K562 (cell line): ENCODE data around the gene SERPINE1. TPM values are rescaled to one million over a fixed set of nuclear protein-coding genes. Genes with fewer than 3 reads are reported as not detected.

Experiments used
- ARHGAP35 ChIP-seq: fragments of 450-650 bp; IDR thresholded peaks from 2 replicates; pipeline ENCODE4 v1.6.1; 2018; ENCODE audit not compliant: partially characterized antibody
- CBX1 ChIP-seq: sonication (generic); IDR thresholded peaks from 2 replicates; pipeline ENCODE4 v1.6.1; 2016; ENCODE audit warnings: antibody characterized with exemption, low read depth, mild to moderate bottlenecking
- DNMT1 ChIP-seq: fragments of 450-650 bp; IDR thresholded peaks from 2 replicates; pipeline ENCODE4 v1.6.1; 2016; ENCODE audit warnings: antibody characterized with exemption, mild to moderate bottlenecking
- GABPA ChIP-seq: fragments of 200-800 bp; sonication (Bioruptor generic); conservative IDR thresholded peaks from 2 replicates; pipeline ENCODE4 v1.6.1; 2016; ENCODE audit warnings: low read depth, missing genetic modification characterization, missing compliant biosample characterization
- HDAC8 ChIP-seq: fragments of 450-650 bp; IDR thresholded peaks from 2 replicates; pipeline ENCODE4 v1.6.1; 2016; ENCODE audit warnings: mild to moderate bottlenecking, missing genetic modification characterization, moderate library complexity, missing compliant biosample characterization
- NFATC3 ChIP-seq: fragments of 450-650 bp; IDR thresholded peaks from 2 replicates; pipeline ENCODE4 v1.6.1; 2017; ENCODE audit warnings: mild to moderate bottlenecking
- NR1H2 ChIP-seq: sonication (generic); formaldehyde crosslinking; IDR thresholded peaks from 2 replicates; pipeline ENCODE4 v1.4.0; 2020; ENCODE audit warnings: mild to moderate bottlenecking, missing genetic modification reagents
- PCBP2 ChIP-seq: fragments of 200-400 bp; formaldehyde crosslinking; IDR thresholded peaks from 2 replicates; pipeline ENCODE4 v1.6.1; 2018; ENCODE audit warnings: low read length, low read depth, mild to moderate bottlenecking, moderate library complexity; ENCODE audit not compliant: poor library complexity, severe bottlenecking
- SAP30 ChIP-seq: fragments of 200-600 bp; sonication (generic); IDR thresholded peaks from 2 replicates; pipeline ENCODE4 v1.6.1; 2012; ENCODE audit warnings: borderline replicate concordance, low read depth, mild to moderate bottlenecking, moderate library complexity, low read length, control low read depth, inconsistent platforms; ENCODE audit not compliant: insufficient read depth, poor library complexity, severe bottlenecking
- SIN3B ChIP-seq: fragments of 450-650 bp; IDR thresholded peaks from 2 replicates; pipeline ENCODE4 v1.6.1; 2017; ENCODE audit warnings: low read depth, mild to moderate bottlenecking, moderate library complexity
- XRCC4 ChIP-seq: IDR thresholded peaks from one replicate; pipeline ENCODE4 v1.6.1; 2011; ENCODE audit not compliant: insufficient read depth, insufficient read length; ENCODE audit errors: extremely low read depth
- ZBTB1 ChIP-seq: sonication (generic); formaldehyde crosslinking; IDR thresholded peaks from 2 replicates; pipeline ENCODE4 v1.8.1; 2023; ENCODE audit warnings: missing genetic modification reagents, low read depth, mild to moderate bottlenecking, borderline replicate concordance
- ZNF253 ChIP-seq: fragments of 250-450 bp; sonication (Bioruptor Pico); conservative IDR thresholded peaks from 2 replicates; pipeline ENCODE4 v1.6.1; 2021; ENCODE audit warnings: mild to moderate bottlenecking
- ZNF41 ChIP-seq: fragments of 250-450 bp; sonication (Bioruptor Pico); conservative IDR thresholded peaks from 2 replicates; pipeline ENCODE4 v1.4.0; 2020; ENCODE audit warnings: mild to moderate bottlenecking
- polyA plus RNA-seq, 8 experiments: library from polyadenylated mRNA; depleted of rRNA in 4 of 8; stranded (reverse) in 5 of 8; unstranded in 3 of 8; fragments of >200 nt; fragmentation: Nextera tagmentation in 2 of 8; fragmentation: Illumina TruSeq in 1 of 8; extraction: Ambion mirVana in 2 of 8; extraction: Trizol in 1 of 8; gene quantifications; 2 replicates each; pipeline versions ENCODE4 v1.2.1 to v1.2.3, GENCODE V29; 2011 to 2014; ENCODE audit warnings: inconsistent platforms in 1 of 8, missing spikeins in 1 of 8
- total RNA-seq, 7 experiments: library from RNA; depleted of rRNA in 6 of 7; stranded (reverse); fragments of >200 nt in 6 of 7; fragmentation: Illumina TruSeq in 2 of 7; extraction: Trizol in 2 of 7; gene quantifications; 2 replicates each; pipeline versions ENCODE4 v1.2.1 to v1.2.3, GENCODE V29; 2011 to 2021; ENCODE audit warnings: low replicate concordance in 1 of 7
- TF ChIP-seq, protein P1 (sequence below): fragments of 450-650 bp; IDR thresholded peaks from 2 replicates; pipeline ENCODE4 v1.6.1; 2016; ENCODE audit warnings: low read depth, mild to moderate bottlenecking, moderate library complexity
- TF ChIP-seq, protein P2 (sequence below): fragments of 450-650 bp; IDR thresholded peaks from 2 replicates; pipeline ENCODE4 v1.6.1; 2014; ENCODE audit warnings: low read depth, mild to moderate bottlenecking, moderate library complexity, borderline replicate concordance
- TF ChIP-seq, protein P3 (sequence below), 2 experiments: fragments of 150-350 bp in 1 of 2; IDR thresholded peaks; 2 replicates each; pipeline ENCODE4 v1.6.1; 2012 to 2016; ENCODE audit warnings: low read depth in 2 of 2, low read length in 2 of 2, mild to moderate bottlenecking in 1 of 2, moderate library complexity in 1 of 2
- TF ChIP-seq, protein P4 (sequence below): fragments of 200-400 bp; formaldehyde crosslinking; IDR thresholded peaks from 2 replicates; pipeline ENCODE4 v1.6.1; 2017; ENCODE audit warnings: mild to moderate bottlenecking, low read depth, low read length, moderate library complexity

SERPINE1 gene
- total and polyA plus RNA-seq, 9 of the 15 experiments (the other 6 are each of a cell fraction or from before 2014, with no cell fraction given) = 0.22 to 4.8 (median 0.91) TPM

DNA sequence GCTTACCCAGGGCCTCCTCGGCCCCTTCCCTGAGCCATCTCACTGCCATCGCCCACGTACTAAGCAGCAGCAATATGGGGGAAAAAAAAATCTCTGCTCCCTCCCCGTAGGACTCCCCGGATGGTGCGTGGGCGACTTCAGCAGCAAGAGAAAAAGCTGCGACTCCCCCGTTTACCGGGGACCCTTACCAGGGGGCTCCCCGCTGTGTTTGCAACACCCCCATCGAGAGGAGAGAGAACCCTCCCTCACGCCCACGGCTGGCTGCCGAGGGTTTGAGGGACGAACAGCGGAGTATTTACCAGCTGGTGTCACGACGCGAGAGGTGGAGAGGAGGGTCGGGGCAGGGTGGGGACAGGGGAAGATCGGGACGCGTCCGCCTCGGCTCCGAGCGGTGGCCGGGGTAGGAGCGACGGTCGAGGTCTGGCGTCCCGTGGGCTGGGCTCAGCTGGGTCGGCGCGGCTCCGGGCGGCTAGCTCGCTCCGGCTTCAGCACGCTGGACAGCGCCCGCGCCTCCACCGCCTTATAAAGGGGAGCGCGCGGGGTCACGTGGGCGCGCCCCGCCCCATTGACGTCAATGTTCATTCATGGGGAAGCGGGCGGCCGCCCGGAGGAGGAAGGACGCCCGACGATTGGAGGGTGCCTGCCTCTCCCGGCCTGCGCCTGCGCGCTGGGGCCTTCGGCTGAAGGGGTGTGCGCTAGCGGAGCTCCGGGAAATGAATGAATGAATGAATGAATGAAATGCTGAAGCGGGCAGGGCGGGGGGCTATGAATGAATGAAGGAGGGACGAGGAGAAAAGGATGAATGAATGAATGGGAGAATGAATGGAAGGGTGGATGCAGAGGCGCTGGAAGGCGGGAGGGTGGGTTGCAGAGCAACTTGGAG is 38.4 kb downstream of the SERPINE1 start, which contains the start of gene VGF (continued):
- TF ChIP-seq CBX1 = no peak
- TF ChIP-seq GABPA (tag) = no peak
- TF ChIP-seq, protein P1, sequence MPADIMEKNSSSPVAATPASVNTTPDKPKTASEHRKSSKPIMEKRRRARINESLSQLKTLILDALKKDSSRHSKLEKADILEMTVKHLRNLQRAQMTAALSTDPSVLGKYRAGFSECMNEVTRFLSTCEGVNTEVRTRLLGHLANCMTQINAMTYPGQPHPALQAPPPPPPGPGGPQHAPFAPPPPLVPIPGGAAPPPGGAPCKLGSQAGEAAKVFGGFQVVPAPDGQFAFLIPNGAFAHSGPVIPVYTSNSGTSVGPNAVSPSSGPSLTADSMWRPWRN = no peak
- peak; percentile 79 for TF ChIP-seq SAP30
- TF ChIP-seq NR1H2 = peak; percentile 92
- no peak for TF ChIP-seq SIN3B
- TF ChIP-seq, protein P2, sequence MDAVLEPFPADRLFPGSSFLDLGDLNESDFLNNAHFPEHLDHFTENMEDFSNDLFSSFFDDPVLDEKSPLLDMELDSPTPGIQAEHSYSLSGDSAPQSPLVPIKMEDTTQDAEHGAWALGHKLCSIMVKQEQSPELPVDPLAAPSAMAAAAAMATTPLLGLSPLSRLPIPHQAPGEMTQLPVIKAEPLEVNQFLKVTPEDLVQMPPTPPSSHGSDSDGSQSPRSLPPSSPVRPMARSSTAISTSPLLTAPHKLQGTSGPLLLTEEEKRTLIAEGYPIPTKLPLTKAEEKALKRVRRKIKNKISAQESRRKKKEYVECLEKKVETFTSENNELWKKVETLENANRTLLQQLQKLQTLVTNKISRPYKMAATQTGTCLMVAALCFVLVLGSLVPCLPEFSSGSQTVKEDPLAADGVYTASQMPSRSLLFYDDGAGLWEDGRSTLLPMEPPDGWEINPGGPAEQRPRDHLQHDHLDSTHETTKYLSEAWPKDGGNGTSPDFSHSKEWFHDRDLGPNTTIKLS = no peak
- no peak for TF ChIP-seq ARHGAP35
- no peak for TF ChIP-seq NFATC3
- no peak for TF ChIP-seq PCBP2
- TF ChIP-seq, protein P3, sequence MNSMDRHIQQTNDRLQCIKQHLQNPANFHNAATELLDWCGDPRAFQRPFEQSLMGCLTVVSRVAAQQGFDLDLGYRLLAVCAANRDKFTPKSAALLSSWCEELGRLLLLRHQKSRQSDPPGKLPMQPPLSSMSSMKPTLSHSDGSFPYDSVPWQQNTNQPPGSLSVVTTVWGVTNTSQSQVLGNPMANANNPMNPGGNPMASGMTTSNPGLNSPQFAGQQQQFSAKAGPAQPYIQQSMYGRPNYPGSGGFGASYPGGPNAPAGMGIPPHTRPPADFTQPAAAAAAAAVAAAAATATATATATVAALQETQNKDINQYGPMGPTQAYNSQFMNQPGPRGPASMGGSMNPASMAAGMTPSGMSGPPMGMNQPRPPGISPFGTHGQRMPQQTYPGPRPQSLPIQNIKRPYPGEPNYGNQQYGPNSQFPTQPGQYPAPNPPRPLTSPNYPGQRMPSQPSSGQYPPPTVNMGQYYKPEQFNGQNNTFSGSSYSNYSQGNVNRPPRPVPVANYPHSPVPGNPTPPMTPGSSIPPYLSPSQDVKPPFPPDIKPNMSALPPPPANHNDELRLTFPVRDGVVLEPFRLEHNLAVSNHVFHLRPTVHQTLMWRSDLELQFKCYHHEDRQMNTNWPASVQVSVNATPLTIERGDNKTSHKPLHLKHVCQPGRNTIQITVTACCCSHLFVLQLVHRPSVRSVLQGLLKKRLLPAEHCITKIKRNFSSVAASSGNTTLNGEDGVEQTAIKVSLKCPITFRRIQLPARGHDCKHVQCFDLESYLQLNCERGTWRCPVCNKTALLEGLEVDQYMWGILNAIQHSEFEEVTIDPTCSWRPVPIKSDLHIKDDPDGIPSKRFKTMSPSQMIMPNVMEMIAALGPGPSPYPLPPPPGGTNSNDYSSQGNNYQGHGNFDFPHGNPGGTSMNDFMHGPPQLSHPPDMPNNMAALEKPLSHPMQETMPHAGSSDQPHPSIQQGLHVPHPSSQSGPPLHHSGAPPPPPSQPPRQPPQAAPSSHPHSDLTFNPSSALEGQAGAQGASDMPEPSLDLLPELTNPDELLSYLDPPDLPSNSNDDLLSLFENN (IDR thresholded peaks at IDR 0.05; ENCODE audit: low read depth in 2 of 2, low read length in 2 of 2) = no peak
- TF ChIP-seq ZNF253 (CRISPR knock-in tag) = no peak
- TF ChIP-seq ZBTB1 (CRISPR knock-in tag) = peak; percentile 89
- no peak for TF ChIP-seq XRCC4
- TF ChIP-seq HDAC8 (tag) = no peak
- TF ChIP-seq, protein P4, sequence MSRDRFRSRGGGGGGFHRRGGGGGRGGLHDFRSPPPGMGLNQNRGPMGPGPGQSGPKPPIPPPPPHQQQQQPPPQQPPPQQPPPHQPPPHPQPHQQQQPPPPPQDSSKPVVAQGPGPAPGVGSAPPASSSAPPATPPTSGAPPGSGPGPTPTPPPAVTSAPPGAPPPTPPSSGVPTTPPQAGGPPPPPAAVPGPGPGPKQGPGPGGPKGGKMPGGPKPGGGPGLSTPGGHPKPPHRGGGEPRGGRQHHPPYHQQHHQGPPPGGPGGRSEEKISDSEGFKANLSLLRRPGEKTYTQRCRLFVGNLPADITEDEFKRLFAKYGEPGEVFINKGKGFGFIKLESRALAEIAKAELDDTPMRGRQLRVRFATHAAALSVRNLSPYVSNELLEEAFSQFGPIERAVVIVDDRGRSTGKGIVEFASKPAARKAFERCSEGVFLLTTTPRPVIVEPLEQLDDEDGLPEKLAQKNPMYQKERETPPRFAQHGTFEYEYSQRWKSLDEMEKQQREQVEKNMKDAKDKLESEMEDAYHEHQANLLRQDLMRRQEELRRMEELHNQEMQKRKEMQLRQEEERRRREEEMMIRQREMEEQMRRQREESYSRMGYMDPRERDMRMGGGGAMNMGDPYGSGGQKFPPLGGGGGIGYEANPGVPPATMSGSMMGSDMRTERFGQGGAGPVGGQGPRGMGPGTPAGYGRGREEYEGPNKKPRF = no peak
- no peak for TF ChIP-seq ZNF41
- TF ChIP-seq DNMT1 = no peak
